WTC11 (cell line): ENCODE results near the gene SMARCD3. TPM values are rescaled to one million over a fixed set of nuclear protein-coding genes. Genes with fewer than 3 reads are reported as not detected.

Source experiments
- AFF4 ChIP-seq: sonication (generic); formaldehyde crosslinking; IDR thresholded peaks from 2 replicates; pipeline ENCODE4 v1.8.1; 2023; ENCODE audit warnings: mild to moderate bottlenecking, missing genetic modification reagents, borderline replicate concordance
- E2F4 ChIP-seq: sonication (generic); formaldehyde crosslinking; IDR thresholded peaks from 2 replicates; pipeline ENCODE4 v1.8.1; 2022; ENCODE audit warnings: low read depth, mild to moderate bottlenecking, moderate library complexity, missing genetic modification reagents, borderline replicate concordance
- FOXJ3 ChIP-seq: sonication (generic); formaldehyde crosslinking; IDR thresholded peaks from 2 replicates; pipeline ENCODE4 v1.9.0; 2021; ENCODE audit warnings: missing genetic modification reagents, mild to moderate bottlenecking, borderline replicate concordance
- GABPB1 ChIP-seq: sonication (generic); formaldehyde crosslinking; IDR thresholded peaks from 2 replicates; pipeline ENCODE4 v1.8.1; 2023; ENCODE audit warnings: mild to moderate bottlenecking, missing genetic modification reagents
- MYBL2 ChIP-seq: sonication (generic); formaldehyde crosslinking; IDR thresholded peaks from 2 replicates; pipeline ENCODE4 v1.8.1; 2023; ENCODE audit warnings: mild to moderate bottlenecking, moderate library complexity, missing genetic modification reagents
- NFYB ChIP-seq: sonication (generic); formaldehyde crosslinking; conservative IDR thresholded peaks from 2 replicates; pipeline ENCODE4 v1.8.0; 2022; ENCODE audit warnings: low read depth, missing genetic modification reagents
- SMAD4 ChIP-seq: sonication (generic); formaldehyde crosslinking; IDR thresholded peaks from 2 replicates; pipeline ENCODE4 v1.8.0; 2022; ENCODE audit warnings: mild to moderate bottlenecking, missing genetic modification reagents
- ZBTB43 ChIP-seq: sonication (generic); formaldehyde crosslinking; IDR thresholded peaks from 2 replicates; pipeline ENCODE4 v1.8.1; 2023; ENCODE audit warnings: mild to moderate bottlenecking, missing genetic modification reagents
- ZNF263 ChIP-seq: sonication (generic); formaldehyde crosslinking; IDR thresholded peaks from 2 replicates; pipeline ENCODE4 v1.8.1; 2022; ENCODE audit warnings: low read depth, mild to moderate bottlenecking, moderate library complexity, missing genetic modification reagents
- ZNF281 ChIP-seq: sonication (generic); formaldehyde crosslinking; IDR thresholded peaks from 2 replicates; pipeline ENCODE4 v1.8.0; 2023; ENCODE audit warnings: mild to moderate bottlenecking, missing genetic modification reagents
- ZNF416 ChIP-seq: fragments of 250-450 bp; sonication (Bioruptor Pico); IDR thresholded peaks from 2 replicates; pipeline ENCODE4 v1.9.0; 2021; ENCODE audit warnings: mild to moderate bottlenecking, inconsistent platforms
- ZNF532 ChIP-seq: fragments of 250-450 bp; sonication (Bioruptor Pico); IDR thresholded peaks from 2 replicates; pipeline ENCODE4 v1.9.0; 2021; ENCODE audit warnings: mild to moderate bottlenecking, borderline replicate concordance
- total RNA-seq: library from RNA; stranded (reverse); gene quantifications from 3 replicates; pipeline ENCODE4 v1.2.3, GENCODE V29; 2021
- TF ChIP-seq, protein P1 (sequence below): sonication (generic); formaldehyde crosslinking; IDR thresholded peaks from 2 replicates; pipeline ENCODE4 v1.8.1; 2023; ENCODE audit warnings: mild to moderate bottlenecking, moderate library complexity, missing genetic modification reagents
- TF ChIP-seq, protein P2 (sequence below): sonication (generic); formaldehyde crosslinking; IDR thresholded peaks from 2 replicates; pipeline ENCODE4 v1.8.1; 2022; ENCODE audit warnings: low read depth, missing genetic modification reagents, borderline replicate concordance

The SMARCD3 gene
- total RNA-seq, 1 experiment from 2014 or later: 5.9 TPM

DNA sequence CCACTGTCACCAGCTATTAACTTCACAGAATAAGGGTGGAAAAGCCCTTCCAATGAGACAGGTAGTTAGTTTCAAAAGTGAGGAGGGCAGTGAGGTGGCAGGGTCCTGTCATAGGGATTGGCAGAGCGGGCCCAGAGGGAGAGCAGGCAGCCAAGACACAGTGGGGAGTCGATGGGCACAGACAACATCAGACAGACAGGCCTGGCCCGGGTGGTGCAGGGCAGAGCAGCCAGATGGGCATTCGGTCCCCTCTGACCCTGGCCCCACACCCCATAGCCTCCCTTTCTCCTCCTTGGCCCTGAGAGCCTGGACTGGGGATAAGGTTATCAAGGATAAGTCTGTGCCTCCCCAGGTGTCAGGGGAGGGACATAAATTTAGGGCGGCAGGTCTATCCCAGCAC, 31.4 kb upstream of the SMARCD3 start (continued):
- TF ChIP-seq ZNF416 (CRISPR knock-in tag) (no peak), NFYB (CRISPR knock-in tag) (no peak), ZNF281 (CRISPR knock-in tag) (no peak), ZNF263 (CRISPR knock-in tag) (no peak), AFF4 (no peak), FOXJ3 (CRISPR knock-in tag) (no peak), ZBTB43 (CRISPR knock-in tag) (no peak), MYBL2 (CRISPR knock-in tag) (no peak), ZNF532 (CRISPR knock-in tag) (no peak), GABPB1 (CRISPR knock-in tag) (no peak), E2F4 (CRISPR knock-in tag) (no peak), SMAD4 (CRISPR knock-in tag) (no peak)
- TF ChIP-seq, protein P1, sequence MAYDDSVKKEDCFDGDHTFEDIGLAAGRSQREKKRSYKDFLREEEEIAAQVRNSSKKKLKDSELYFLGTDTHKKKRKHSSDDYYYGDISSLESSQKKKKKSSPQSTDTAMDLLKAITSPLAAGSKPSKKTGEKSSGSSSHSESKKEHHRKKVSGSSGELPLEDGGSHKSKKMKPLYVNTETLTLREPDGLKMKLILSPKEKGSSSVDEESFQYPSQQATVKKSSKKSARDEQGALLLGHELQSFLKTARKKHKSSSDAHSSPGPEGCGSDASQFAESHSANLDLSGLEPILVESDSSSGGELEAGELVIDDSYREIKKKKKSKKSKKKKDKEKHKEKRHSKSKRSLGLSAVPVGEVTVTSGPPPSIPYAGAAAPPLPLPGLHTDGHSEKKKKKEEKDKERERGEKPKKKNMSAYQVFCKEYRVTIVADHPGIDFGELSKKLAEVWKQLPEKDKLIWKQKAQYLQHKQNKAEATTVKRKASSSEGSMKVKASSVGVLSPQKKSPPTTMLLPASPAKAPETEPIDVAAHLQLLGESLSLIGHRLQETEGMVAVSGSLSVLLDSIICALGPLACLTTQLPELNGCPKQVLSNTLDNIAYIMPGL (CRISPR knock-in tag): no peak
- TF ChIP-seq, protein P2, sequence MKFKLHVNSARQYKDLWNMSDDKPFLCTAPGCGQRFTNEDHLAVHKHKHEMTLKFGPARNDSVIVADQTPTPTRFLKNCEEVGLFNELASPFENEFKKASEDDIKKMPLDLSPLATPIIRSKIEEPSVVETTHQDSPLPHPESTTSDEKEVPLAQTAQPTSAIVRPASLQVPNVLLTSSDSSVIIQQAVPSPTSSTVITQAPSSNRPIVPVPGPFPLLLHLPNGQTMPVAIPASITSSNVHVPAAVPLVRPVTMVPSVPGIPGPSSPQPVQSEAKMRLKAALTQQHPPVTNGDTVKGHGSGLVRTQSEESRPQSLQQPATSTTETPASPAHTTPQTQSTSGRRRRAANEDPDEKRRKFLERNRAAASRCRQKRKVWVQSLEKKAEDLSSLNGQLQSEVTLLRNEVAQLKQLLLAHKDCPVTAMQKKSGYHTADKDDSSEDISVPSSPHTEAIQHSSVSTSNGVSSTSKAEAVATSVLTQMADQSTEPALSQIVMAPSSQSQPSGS (CRISPR knock-in tag): no peak
